ENCODE data around the gene FOXA3. TPM values are rescaled to one million over a fixed set of nuclear protein-coding genes. Genes with fewer than 3 reads are reported as not detected.

The FOXA3 gene
- total and polyA plus RNA-seq, 2 donors (not counting 3 experiments of a cell fraction or from before 2014, with no cell fraction given), result 0.06 TPM; not detected in 1

GRCh38 chr19:45881909-45882528, 17.9 kb downstream of the FOXA3 start:
- ChIA-PET CTCF (interaction anchor here (1.3 to 2.2 kb wide), 4 partner anchors 14 to 383 kb away, joined by 3 to 24 read pairs (median 9); partner anchors contain the start of genes FOXA3 and SYMPK), POLR2A (interaction anchor here (1.0 kb wide), 1 partner anchor 17 kb away, joined by 3 read pairs; no protein-coding TSS in a partner anchor)
- Histone ChIP-seq H3K27me3 (ENCODE audit: control insufficient read depth in 2 of 2, insufficient read depth in 2 of 2, low read length in 2 of 2) (no peaks in the 10 kb centered on the region), H4K20me1 (replicated peaks; ENCODE audit: control insufficient read depth, extremely low read depth, insufficient read depth, low read length) (no peaks in the 10 kb centered on the region), H3K9ac (replicated peaks; ENCODE audit: extremely low read depth, insufficient read depth, low read length) (no peak overlapping the region), H3K36me3 (ENCODE audit: control insufficient read depth in 2 of 2, extremely low read depth in 1 of 2, insufficient read depth in 2 of 2, low read length in 2 of 2) (no peaks in the 10 kb centered on the region), H3K4me2 (ENCODE audit: insufficient read depth, low read length) (no peak overlapping the region), H2AFZ (ENCODE audit: low read depth, low read length) (no peak overlapping the region), H3K9me1 (replicated peaks; ENCODE audit: control insufficient read depth, extremely low read depth, insufficient read depth, low read length) (no peaks in the 10 kb centered on the region), H3K4me1 (ENCODE audit: control insufficient read depth, extremely low read depth, insufficient read depth, low read length) (peaks cover 8% of the 10 kb centered on the region), H3K27ac (ENCODE audit: insufficient read depth, low read depth, low read length) (no peak overlapping the region), H3K4me3 (replicated peaks in 1 of 3; ENCODE audit: insufficient read depth in 1 of 3, low read depth in 1 of 3, low read length in 3 of 3) (no peak overlapping the region), H3K79me2 (ENCODE audit: control insufficient read depth, insufficient read depth, low read length) (peaks cover 3% of the 10 kb centered on the region), H3K9me3 (replicated peaks; ENCODE audit: control insufficient read depth, insufficient read depth, low read length) (no peaks in the 10 kb centered on the region)
- no peak for DNase-seq (ENCODE audit: low read depth, low spot score)
- dilution Hi-C loops (cut with MboI; ENCODE audit: extremely low pct_ligation_motif_present, low sequenced_read_pairs) (no loop called here), intact Hi-C loops (cut with micrococcal nuclease) (no loop called here)
- TF ChIP-seq MYC (IDR thresholded peaks at IDR 0.05; ENCODE audit: low read depth, low read length) (no peak), CTCF (IDR thresholded peaks at IDR 0.05; ENCODE audit: extremely low read depth in 1 of 2, insufficient read depth in 1 of 2, low read depth in 1 of 2, low read length in 2 of 2) (no peak), POLR2AphosphoS5 (IDR thresholded peaks at IDR 0.05; ENCODE audit: insufficient read depth, low read depth, low read length) (no peak), EZH2 (IDR thresholded peaks at IDR 0.05; ENCODE audit: borderline replicate concordance, low read depth, low read length, severe bottlenecking) (no peak), POLR2A (IDR thresholded peaks at IDR 0.05; ENCODE audit: low read depth, low read length) (no peak), JUN (IDR thresholded peaks at IDR 0.05; ENCODE audit: borderline replicate concordance, insufficient read depth, insufficient read length, low read depth) (no peak), GATA2 (IDR thresholded peaks at IDR 0.05; ENCODE audit: insufficient read depth, insufficient read length, low read depth, low read length) (no peak), FOS (IDR thresholded peaks at IDR 0.05; ENCODE audit: borderline replicate concordance, insufficient read depth, low read length) (no peak), MAX (IDR thresholded peaks at IDR 0.05; ENCODE audit: insufficient read depth, insufficient read length) (no peak)
- BruUV-seq (replicated peaks), result no TSS peak
- no peak for FAIRE-seq
